Measurements from ENCODE around the gene PSTPIP1.

The PSTPIP1 gene

GRCh38 chr15:76979331-76979925 is 15.5 kb upstream of the PSTPIP1 start:
- DNase-seq: no peak

- DNase-seq: no peak
Measured at GRCh38 chr15:76979996-76980520, 14.9 kb upstream of the PSTPIP1 start.

GRCh38 chr15:76982356-76982755 is 12.6 kb upstream of the PSTPIP1 start:
- DNase-seq: no peak

- DNase-seq: no peak
Measured at GRCh38 chr15:76982756-76983155, 12.2 kb upstream of the PSTPIP1 start.

- no peak for DNase-seq
Measured at GRCh38 chr15:76983590-76984375, 11.1 kb upstream of the PSTPIP1 start.

GRCh38 chr15:76986743-76987142 is 8.2 kb upstream of the PSTPIP1 start:
- DNase-seq: no peak

- no peak for DNase-seq
Measured at GRCh38 chr15:76987276-76987675, 7.7 kb upstream of the PSTPIP1 start.

- DNase-seq: no peak
Measured at GRCh38 chr15:76987896-76988860, 6.7 kb upstream of the PSTPIP1 start.

GRCh38 chr15:76988867-76989780 is 5.8 kb upstream of the PSTPIP1 start:
- no peak for DNase-seq

GRCh38 chr15:76991048-76991447 is 3.9 kb upstream of the PSTPIP1 start:
- DNase-seq: no peak

GRCh38 chr15:76991741-76992645 is 2.9 kb upstream of the PSTPIP1 start:
- no peak for DNase-seq

GRCh38 chr15:76993114-76993725 is 1.7 kb upstream of the PSTPIP1 start:
- no peak for DNase-seq

GRCh38 chr15:76994001-76994400 is 925 bp upstream of the PSTPIP1 start:
- DNase-seq: no peak

- no peak for DNase-seq
Measured at GRCh38 chr15:76994496-76994895, 430 bp upstream of the PSTPIP1 start.

- DNase-seq: no peak
Measured at GRCh38 chr15:76996076-76996525, 1.2 kb downstream of the PSTPIP1 start.

- no peak for DNase-seq
Measured at GRCh38 chr15:76996526-76997401, 1.8 kb downstream of the PSTPIP1 start.

GRCh38 chr15:76998663-76999285 is 3.8 kb downstream of the PSTPIP1 start:
- no peak for DNase-seq

- no peak for DNase-seq
Measured at GRCh38 chr15:76999996-77000395, 5.1 kb downstream of the PSTPIP1 start.

GRCh38 chr15:77001351-77001750 is 6.4 kb downstream of the PSTPIP1 start:
- DNase-seq: no peak
